HFF-Myc (cell line): ENCODE data around the gene AGFG1.
"Not testable (repeated sequence)": the region's sequence is repeated elsewhere in the genome, so short reads cannot be mapped to it uniquely, and the experiment has no call there.

Source experiments
- DNase-seq: peaks from one replicate; pipeline ENCODE4 v3.0.0-alpha.2; 2011; ENCODE audit warnings: low read depth; ENCODE audit errors: extremely low read depth
- H3K4me3 ChIP-seq: replicated peaks from 2 replicates; pipeline ENCODE4 v1.5.1; 2011; ENCODE audit warnings: low read depth, mild to moderate bottlenecking, control low read depth, low read length
- CTCF ChIP-seq: IDR thresholded peaks from 2 replicates; pipeline ENCODE4 v1.5.1; 2012; ENCODE audit warnings: mild to moderate bottlenecking, low read depth, low read length, control low read depth; ENCODE audit errors: missing control alignments

AGFG1 gene

DNA sequence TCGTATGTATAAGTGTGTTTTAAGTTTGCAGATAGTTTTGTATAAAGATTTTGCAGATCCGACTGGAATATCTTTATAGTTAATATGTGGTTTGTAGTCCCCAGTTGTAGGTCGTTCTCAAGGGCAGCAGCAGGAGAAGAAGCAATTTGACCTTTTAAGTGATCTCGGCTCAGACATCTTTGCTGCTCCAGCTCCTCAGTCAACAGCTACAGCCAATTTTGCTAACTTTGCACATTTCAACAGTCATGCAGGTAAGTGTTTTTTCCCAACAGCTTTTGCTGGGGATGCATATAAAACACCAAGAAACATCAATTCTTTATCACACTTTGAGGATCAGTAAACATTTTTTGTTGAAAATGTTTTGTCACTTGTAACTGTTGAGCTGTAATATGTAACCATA is 52.7 kb downstream of the AGFG1 start:
- no peak for DNase-seq
- TF ChIP-seq CTCF: no peak
- no peak overlapping the region for H3K4me3 ChIP-seq

DNA sequence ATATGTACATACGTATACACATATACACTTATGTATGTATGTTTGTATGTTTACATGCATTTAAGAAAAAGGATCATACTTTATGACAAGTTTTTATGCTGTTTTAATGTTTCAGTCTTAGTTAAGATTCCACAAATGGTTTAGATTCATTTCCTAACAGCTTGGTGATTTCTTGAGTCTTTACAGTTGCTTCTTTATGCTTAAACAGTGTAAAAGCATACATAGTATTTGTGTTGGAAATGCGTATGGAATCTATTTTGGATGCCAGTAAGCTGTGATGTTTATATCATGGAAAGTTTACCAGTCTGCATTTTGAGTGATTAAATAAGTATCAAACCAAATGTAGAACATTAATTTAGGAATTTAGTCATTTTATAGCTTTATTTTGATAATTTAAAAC is 55.4 kb downstream of the AGFG1 start:
- TF ChIP-seq CTCF: no peak
- DNase-seq: no peak
- H3K4me3 ChIP-seq: no peak overlapping the region

DNA sequence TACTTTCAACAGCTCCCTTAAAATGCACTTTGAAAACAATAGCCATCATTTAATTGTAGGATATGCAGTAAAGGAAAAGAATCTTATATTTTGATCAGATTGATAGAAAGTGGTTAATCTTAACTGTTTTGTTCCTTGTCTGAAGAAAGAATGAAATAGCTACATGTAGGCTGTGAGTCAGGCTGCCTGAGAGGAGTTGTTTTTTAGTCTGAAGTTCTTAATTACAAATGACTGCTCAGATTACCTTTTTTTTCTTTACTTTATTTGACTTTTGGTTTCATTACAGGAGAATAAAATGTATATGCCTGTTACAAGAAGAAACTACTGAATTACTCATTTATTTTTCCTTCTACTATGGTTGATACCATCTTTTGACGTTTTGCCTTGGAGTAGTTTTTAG is 56.8 kb downstream of the AGFG1 start:
- no peak for TF ChIP-seq CTCF
- H3K4me3 ChIP-seq: no peak overlapping the region
- DNase-seq: no peak

GRCh38 chr2:227529871-227530270 is 57.9 kb downstream of the AGFG1 start:
- H3K4me3 ChIP-seq: no peak overlapping the region
- DNase-seq: no peak
- no peak for TF ChIP-seq CTCF

- no peak overlapping the region for H3K4me3 ChIP-seq
- TF ChIP-seq CTCF: no peak
- no peak for DNase-seq
Observed at GRCh38 chr2:227534714-227535113, 62.8 kb downstream of the AGFG1 start.

- H3K4me3 ChIP-seq: no peak overlapping the region
- DNase-seq: no peak
- TF ChIP-seq CTCF: no peak
Observed at GRCh38 chr2:227536445-227536844, 64.5 kb downstream of the AGFG1 start.

DNA sequence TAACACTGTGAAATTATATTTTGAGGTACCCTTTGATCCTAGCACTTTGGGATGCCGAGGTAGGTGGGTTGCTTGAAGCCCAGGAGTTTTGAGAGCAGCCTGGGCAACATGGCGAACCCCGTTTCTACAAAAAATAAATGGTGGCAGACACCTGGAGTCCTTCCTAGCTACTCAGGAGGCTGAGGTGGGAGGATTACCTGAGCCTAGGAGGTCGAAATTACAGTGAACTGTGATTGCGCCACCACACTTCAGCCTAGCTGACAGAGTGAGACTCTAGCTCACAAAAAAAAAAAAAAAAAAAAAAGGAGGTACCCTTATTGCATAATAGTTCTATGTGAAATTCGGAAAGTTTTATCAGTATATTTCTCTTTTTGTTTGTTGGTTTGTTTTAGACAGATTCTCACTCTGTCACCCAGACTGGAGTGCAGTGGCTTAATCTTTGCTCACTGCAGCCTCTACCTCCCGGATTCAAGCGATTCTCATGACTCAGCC is 67.6 kb downstream of the AGFG1 start:
- no peak for DNase-seq
- TF ChIP-seq CTCF: no peak
- H3K4me3 ChIP-seq: no peak overlapping the region

DNA sequence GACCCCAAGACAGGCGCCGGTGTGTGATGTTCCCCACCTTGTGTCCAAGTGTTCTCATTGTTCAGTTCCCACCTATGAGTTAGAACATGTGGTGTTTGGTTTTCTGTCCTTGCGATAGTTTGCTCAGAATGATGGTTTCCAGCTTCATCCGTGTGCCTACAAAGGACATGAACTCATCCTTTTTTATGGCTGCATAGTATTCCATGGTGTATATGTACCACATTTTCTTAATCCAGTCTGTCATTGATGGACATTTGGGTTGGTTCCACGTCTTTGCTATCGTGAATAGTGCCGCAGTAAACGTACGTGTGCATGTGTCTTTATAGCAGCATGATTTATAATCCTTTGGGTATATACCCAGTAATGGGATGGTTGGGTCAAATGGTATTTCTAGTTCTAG is 68.4 kb downstream of the AGFG1 start:
- DNase-seq: not testable (repeated sequence)

More for the DNA sequence above, 68.4 kb downstream of the AGFG1 start:
- not testable (repeated sequence) for H3K4me3 ChIP-seq
